ENCODE data around the gene RSRC1. TPM values are rescaled to one million over a fixed set of nuclear protein-coding genes. Genes with fewer than 3 reads are reported as not detected.
A peak's percentile ranks its signal among the peaks of the same experiment; 100 is the strongest.

RSRC1 gene
- total and polyA plus RNA-seq, 2 donors (not counting 1 experiment from before 2014, with no cell fraction given): 12.6 to 43.1 TPM

GRCh38 chr3:158158969-158159368 lies 49.1 kb downstream of the RSRC1 start:
- Histone ChIP-seq H3K4me2 (ENCODE audit: extremely low read depth, insufficient read depth, low read length) (no peak overlapping the region), H3K9ac (ENCODE audit: insufficient read depth, low read length) (no peak overlapping the region)

GRCh38 chr3:158159714-158160113 lies 49.8 kb downstream of the RSRC1 start:
- Histone ChIP-seq H3K9me3 (ENCODE audit: control insufficient read depth, insufficient read depth, low read depth, low read length) (no peaks in the 10 kb centered on the region), H4K20me1 (ENCODE audit: control insufficient read depth, extremely low read depth, insufficient read depth, low read length) (no peaks in the 10 kb centered on the region), H3K36me3 (ENCODE audit: control insufficient read depth, insufficient read depth, low read length) (no peaks in the 10 kb centered on the region), H3K27me3 (ENCODE audit: control insufficient read depth, insufficient read depth, low read length) (no peaks in the 10 kb centered on the region), H2AFZ (ENCODE audit: low read length) (no peak overlapping the region), H3K4me1 (ENCODE audit: control insufficient read depth, extremely low read depth, insufficient read depth, low read length) (peaks cover 3% of the 10 kb centered on the region), H3K9ac (ENCODE audit: insufficient read depth, low read length) (no peak overlapping the region), H3K79me2 (ENCODE audit: control insufficient read depth, insufficient read depth, low read length) (no peaks in the 10 kb centered on the region), H3K4me3 (replicated peaks in 1 of 4; ENCODE audit: control extremely low read depth in 1 of 4, insufficient read depth in 1 of 4, low read depth in 3 of 4, low read length in 4 of 4) (no peak overlapping the region), H3K4me2 (ENCODE audit: extremely low read depth, insufficient read depth, low read length) (no peak overlapping the region), H3K27ac (ENCODE audit: insufficient read depth, low read length) (no peak overlapping the region)
- TF ChIP-seq EZH2 (IDR thresholded peaks at IDR 0.05; ENCODE audit: low read length, missing control alignments): no peak
- TF ChIP-seq CTCF (conservative IDR thresholded peaks at IDR 0.05 in 1 of 2, IDR thresholded peaks at IDR 0.05 in 1 of 2; ENCODE audit: low read depth in 1 of 2, low read length in 2 of 2): no peak
- DNase-seq (ENCODE audit: low read depth in 2 of 2): peak in 1 of 2 donors; percentile 24

More at GRCh38 chr3:158158969-158159368, 49.1 kb downstream of the RSRC1 start:
- no peaks in the 10 kb centered on the region for H3K9me3 ChIP-seq (ENCODE audit: control insufficient read depth, insufficient read depth, low read depth, low read length)
- H2AFZ ChIP-seq (ENCODE audit: low read length): no peak overlapping the region
- no peaks in the 10 kb centered on the region for H3K36me3 ChIP-seq (ENCODE audit: control insufficient read depth, insufficient read depth, low read length)
- no peaks in the 10 kb centered on the region for H3K27me3 ChIP-seq (ENCODE audit: control insufficient read depth, insufficient read depth, low read length)
- no peak overlapping the region for H3K27ac ChIP-seq (ENCODE audit: insufficient read depth, low read length)
- no peak overlapping the region for H3K4me3 ChIP-seq (replicated peaks in 1 of 4; ENCODE audit: control extremely low read depth in 1 of 4, insufficient read depth in 1 of 4, low read depth in 3 of 4, low read length in 4 of 4)
- no peaks in the 10 kb centered on the region for H4K20me1 ChIP-seq (ENCODE audit: control insufficient read depth, extremely low read depth, insufficient read depth, low read length)
- no peak for DNase-seq (ENCODE audit: low read depth in 2 of 2)
- TF ChIP-seq CTCF (conservative IDR thresholded peaks at IDR 0.05 in 1 of 2, IDR thresholded peaks at IDR 0.05 in 1 of 2; ENCODE audit: low read depth in 1 of 2, low read length in 2 of 2): no peak
- TF ChIP-seq EZH2 (IDR thresholded peaks at IDR 0.05; ENCODE audit: low read length, missing control alignments): no peak
- peaks cover 3% of the 10 kb centered on the region for H3K4me1 ChIP-seq (ENCODE audit: control insufficient read depth, extremely low read depth, insufficient read depth, low read length)
- no peaks in the 10 kb centered on the region for H3K79me2 ChIP-seq (ENCODE audit: control insufficient read depth, insufficient read depth, low read length)

GRCh38 chr3:158160958-158161357 lies 51.1 kb downstream of the RSRC1 start:
- TF ChIP-seq CTCF (conservative IDR thresholded peaks at IDR 0.05 in 1 of 2, IDR thresholded peaks at IDR 0.05 in 1 of 2; ENCODE audit: low read depth in 1 of 2, low read length in 2 of 2) (no peak), EZH2 (IDR thresholded peaks at IDR 0.05; ENCODE audit: low read length, missing control alignments) (no peak)
- no peaks in the 10 kb centered on the region for H4K20me1 ChIP-seq (ENCODE audit: control insufficient read depth, extremely low read depth, insufficient read depth, low read length)
- no peak overlapping the region for H2AFZ ChIP-seq (ENCODE audit: low read length)
- peak; percentile 67 to 77 for DNase-seq (ENCODE audit: low read depth in 2 of 2)
- H3K4me2 ChIP-seq (ENCODE audit: extremely low read depth, insufficient read depth, low read length): peak overlapping the region; percentile 32
- no peaks in the 10 kb centered on the region for H3K79me2 ChIP-seq (ENCODE audit: control insufficient read depth, insufficient read depth, low read length)
- H3K27ac ChIP-seq (ENCODE audit: insufficient read depth, low read length): no peak overlapping the region
- no peak overlapping the region for H3K9ac ChIP-seq (ENCODE audit: insufficient read depth, low read length)
- no peak overlapping the region for H3K4me3 ChIP-seq (replicated peaks in 1 of 4; ENCODE audit: control extremely low read depth in 1 of 4, insufficient read depth in 1 of 4, low read depth in 3 of 4, low read length in 4 of 4)
- H3K4me1 ChIP-seq (ENCODE audit: control insufficient read depth, extremely low read depth, insufficient read depth, low read length): peaks cover 5% of the 10 kb centered on the region
- H3K27me3 ChIP-seq (ENCODE audit: control insufficient read depth, insufficient read depth, low read length): no peaks in the 10 kb centered on the region
- no peaks in the 10 kb centered on the region for H3K9me3 ChIP-seq (ENCODE audit: control insufficient read depth, insufficient read depth, low read depth, low read length)
- no peaks in the 10 kb centered on the region for H3K36me3 ChIP-seq (ENCODE audit: control insufficient read depth, insufficient read depth, low read length)
